ENCODE data around the gene IL1A. TPM values are rescaled to one million over a fixed set of nuclear protein-coding genes. Genes with fewer than 3 reads are reported as not detected.

IL1A gene
- polyA plus RNA-seq, 2 donors, result 17.4 to 30.0 TPM

DNA sequence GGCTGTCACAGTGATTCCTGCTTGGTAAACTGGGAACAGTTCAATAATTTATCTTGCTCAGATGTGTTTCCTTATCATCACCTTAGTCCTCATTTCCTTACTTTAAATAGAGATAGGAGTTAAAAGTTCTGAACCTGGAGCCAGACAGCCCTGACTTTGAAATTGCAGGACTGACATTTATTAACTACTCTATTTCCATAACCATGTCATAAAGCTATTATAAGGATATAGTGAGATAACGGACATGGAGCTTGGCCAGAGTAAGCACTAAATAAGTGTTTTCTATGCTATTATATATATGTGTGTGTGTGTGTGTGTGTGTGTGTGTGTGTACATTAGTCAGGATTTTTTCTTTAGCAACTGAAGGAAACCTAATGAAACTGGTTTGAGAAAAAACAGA is 50.4 kb downstream of the IL1A start:
- no peaks in the 10 kb centered on the region for H3K36me3 ChIP-seq (ENCODE audit: control insufficient read depth in 2 of 2, insufficient read depth in 2 of 2, low read length in 1 of 2)

DNA sequence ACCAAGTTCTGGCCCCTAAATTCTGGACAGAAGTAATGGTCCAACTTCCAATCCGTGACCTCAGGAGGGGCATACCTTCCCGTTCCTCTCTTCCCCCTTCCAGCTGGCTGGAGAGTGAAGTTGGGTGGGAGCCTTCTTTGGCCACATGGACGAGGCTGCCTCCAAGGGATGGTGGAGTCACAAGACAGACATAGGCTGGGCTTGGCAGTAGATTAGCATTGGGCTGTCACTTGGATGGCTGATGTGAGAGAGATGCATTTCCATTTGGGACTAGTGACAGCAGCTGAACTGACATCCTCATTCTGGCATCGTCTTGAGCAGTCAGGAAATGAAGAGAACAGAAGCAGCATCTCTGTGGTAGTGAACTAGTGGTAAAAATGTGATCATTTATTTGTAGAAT is 50.8 kb downstream of the IL1A start:
- Histone ChIP-seq H3K9me3 (ENCODE audit: control insufficient read depth in 2 of 2, insufficient read depth in 1 of 2, low read depth in 1 of 2, low read length in 1 of 2) (no peaks in the 10 kb centered on the region), H3K36me3 (ENCODE audit: control insufficient read depth in 2 of 2, insufficient read depth in 2 of 2, low read length in 1 of 2) (no peaks in the 10 kb centered on the region), H3K4me3 (ENCODE audit: low read depth in 1 of 2, low read length in 2 of 2) (no peak overlapping the region), H3K27me3 (ENCODE audit: control insufficient read depth in 1 of 2, insufficient read depth in 2 of 2, low read length in 2 of 2) (no peaks in the 10 kb centered on the region), H3K4me1 (ENCODE audit: control insufficient read depth in 2 of 2, insufficient read depth in 2 of 2, low read length in 1 of 2) (no peaks in the 10 kb centered on the region), H3K27ac (ENCODE audit: low read depth in 2 of 2, low read length in 1 of 2) (no peak overlapping the region)
- WGBS, 2 donors, result 63 to 65% methylated on average over 4 of the region's 4 CpGs

More for the DNA sequence above, 50.4 kb downstream of the IL1A start:
- H3K27ac ChIP-seq (ENCODE audit: low read depth in 2 of 2, low read length in 1 of 2), result no peak overlapping the region
- no peak overlapping the region for H3K4me3 ChIP-seq (ENCODE audit: low read depth in 1 of 2, low read length in 2 of 2)
- WGBS, 2 donors, result 57 to 67% methylated on average over 1 of the region's 1 CpG
- no peaks in the 10 kb centered on the region for H3K27me3 ChIP-seq (ENCODE audit: control insufficient read depth in 1 of 2, insufficient read depth in 2 of 2, low read length in 2 of 2)
- H3K4me1 ChIP-seq (ENCODE audit: control insufficient read depth in 2 of 2, insufficient read depth in 2 of 2, low read length in 1 of 2), result no peaks in the 10 kb centered on the region
- H3K9me3 ChIP-seq (ENCODE audit: control insufficient read depth in 2 of 2, insufficient read depth in 1 of 2, low read depth in 1 of 2, low read length in 1 of 2), result no peaks in the 10 kb centered on the region

DNA sequence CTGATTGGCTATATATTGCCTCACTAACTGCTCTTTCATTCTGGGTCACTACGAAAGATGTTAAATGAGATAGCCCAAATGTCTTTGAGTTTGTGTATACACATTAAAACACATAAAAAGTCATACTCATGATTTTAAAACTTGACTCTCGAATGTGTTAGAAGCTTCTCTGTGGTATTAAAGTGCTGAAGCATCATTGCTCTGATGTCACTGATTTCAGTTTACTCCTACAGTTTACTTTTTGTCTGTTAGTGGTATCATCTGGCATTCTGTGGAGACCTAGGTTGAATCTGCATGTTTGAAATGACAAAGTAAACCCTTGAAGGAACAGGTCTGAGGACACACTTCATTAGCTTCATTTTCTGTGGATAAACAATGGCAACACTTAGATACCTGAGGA is 52.8 kb downstream of the IL1A start:
- Histone ChIP-seq H3K27me3 (ENCODE audit: control insufficient read depth in 1 of 2, insufficient read depth in 2 of 2, low read length in 2 of 2) (no peaks in the 10 kb centered on the region), H3K4me1 (ENCODE audit: control insufficient read depth in 2 of 2, insufficient read depth in 2 of 2, low read length in 1 of 2) (no peaks in the 10 kb centered on the region), H3K36me3 (ENCODE audit: control insufficient read depth in 2 of 2, insufficient read depth in 2 of 2, low read length in 1 of 2) (no peaks in the 10 kb centered on the region), H3K27ac (ENCODE audit: low read depth in 2 of 2, low read length in 1 of 2) (no peak overlapping the region), H3K4me3 (ENCODE audit: low read depth in 1 of 2, low read length in 2 of 2) (no peak overlapping the region), H3K9me3 (ENCODE audit: control insufficient read depth in 2 of 2, insufficient read depth in 1 of 2, low read depth in 1 of 2, low read length in 1 of 2) (no peaks in the 10 kb centered on the region)
- 80 to 89% methylated on average over 2 of the region's 2 CpGs for WGBS, 2 donors

DNA sequence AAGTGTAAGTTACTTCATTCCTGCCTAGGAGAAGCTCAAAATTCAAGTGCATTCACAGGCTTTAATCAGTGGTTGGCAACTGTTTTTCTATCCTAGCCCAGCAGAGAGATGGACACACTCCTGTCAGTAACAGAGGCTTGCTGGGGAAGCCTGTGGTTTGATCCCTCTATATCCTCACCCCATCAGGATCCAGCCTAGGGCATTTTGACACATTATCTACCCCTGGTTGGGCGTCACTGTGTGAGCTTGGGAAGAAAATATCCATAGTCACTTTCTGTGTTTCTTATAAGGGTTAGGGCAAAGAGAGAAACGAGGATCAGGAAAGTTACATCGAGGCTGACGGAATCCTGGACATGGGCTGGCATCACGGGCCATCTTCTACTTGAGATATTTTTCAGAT is 53.5 kb downstream of the IL1A start:
- 85 to 88% methylated on average over 5 of the region's 5 CpGs for WGBS, 2 donors
- Histone ChIP-seq H3K9me3 (ENCODE audit: control insufficient read depth in 2 of 2, insufficient read depth in 1 of 2, low read depth in 1 of 2, low read length in 1 of 2) (no peaks in the 10 kb centered on the region), H3K36me3 (ENCODE audit: control insufficient read depth in 2 of 2, insufficient read depth in 2 of 2, low read length in 1 of 2) (no peaks in the 10 kb centered on the region), H3K4me1 (ENCODE audit: control insufficient read depth in 2 of 2, insufficient read depth in 2 of 2, low read length in 1 of 2) (no peaks in the 10 kb centered on the region), H3K27me3 (ENCODE audit: control insufficient read depth in 1 of 2, insufficient read depth in 2 of 2, low read length in 2 of 2) (no peaks in the 10 kb centered on the region), H3K27ac (ENCODE audit: low read depth in 2 of 2, low read length in 1 of 2) (no peak overlapping the region), H3K4me3 (ENCODE audit: low read depth in 1 of 2, low read length in 2 of 2) (no peak overlapping the region)

DNA sequence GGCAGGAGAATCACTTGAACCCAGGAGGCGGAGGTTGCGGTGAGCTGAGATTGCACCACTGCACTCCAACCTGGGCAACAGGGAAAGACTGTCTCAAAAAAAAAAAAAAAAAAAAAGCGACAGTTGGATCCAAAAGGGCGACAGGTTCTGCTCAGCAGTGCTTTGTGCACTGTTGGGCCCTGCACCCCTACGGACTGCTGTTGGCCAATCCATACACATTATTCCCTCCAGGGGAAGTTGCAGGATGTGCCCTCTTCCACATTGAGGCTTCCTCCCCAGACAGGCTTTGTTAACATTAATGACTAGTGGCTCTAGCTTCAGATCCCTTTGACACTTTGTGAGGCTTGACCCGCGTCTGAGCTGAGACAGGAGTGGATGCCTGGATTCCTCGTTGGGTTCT is 54.1 kb downstream of the IL1A start:
- H3K27ac ChIP-seq (ENCODE audit: low read depth in 2 of 2, low read length in 1 of 2), result no peak overlapping the region
- no peaks in the 10 kb centered on the region for H3K9me3 ChIP-seq (ENCODE audit: control insufficient read depth in 2 of 2, insufficient read depth in 1 of 2, low read depth in 1 of 2, low read length in 1 of 2)
- H3K4me3 ChIP-seq (ENCODE audit: low read depth in 1 of 2, low read length in 2 of 2), result no peak overlapping the region
- no peaks in the 10 kb centered on the region for H3K27me3 ChIP-seq (ENCODE audit: control insufficient read depth in 1 of 2, insufficient read depth in 2 of 2, low read length in 2 of 2)
- no peaks in the 10 kb centered on the region for H3K36me3 ChIP-seq (ENCODE audit: control insufficient read depth in 2 of 2, insufficient read depth in 2 of 2, low read length in 1 of 2)
- no peaks in the 10 kb centered on the region for H3K4me1 ChIP-seq (ENCODE audit: control insufficient read depth in 2 of 2, insufficient read depth in 2 of 2, low read length in 1 of 2)
- 86 to 88% methylated on average over 7 to 8 of the region's 8 CpGs for WGBS, 2 donors

DNA sequence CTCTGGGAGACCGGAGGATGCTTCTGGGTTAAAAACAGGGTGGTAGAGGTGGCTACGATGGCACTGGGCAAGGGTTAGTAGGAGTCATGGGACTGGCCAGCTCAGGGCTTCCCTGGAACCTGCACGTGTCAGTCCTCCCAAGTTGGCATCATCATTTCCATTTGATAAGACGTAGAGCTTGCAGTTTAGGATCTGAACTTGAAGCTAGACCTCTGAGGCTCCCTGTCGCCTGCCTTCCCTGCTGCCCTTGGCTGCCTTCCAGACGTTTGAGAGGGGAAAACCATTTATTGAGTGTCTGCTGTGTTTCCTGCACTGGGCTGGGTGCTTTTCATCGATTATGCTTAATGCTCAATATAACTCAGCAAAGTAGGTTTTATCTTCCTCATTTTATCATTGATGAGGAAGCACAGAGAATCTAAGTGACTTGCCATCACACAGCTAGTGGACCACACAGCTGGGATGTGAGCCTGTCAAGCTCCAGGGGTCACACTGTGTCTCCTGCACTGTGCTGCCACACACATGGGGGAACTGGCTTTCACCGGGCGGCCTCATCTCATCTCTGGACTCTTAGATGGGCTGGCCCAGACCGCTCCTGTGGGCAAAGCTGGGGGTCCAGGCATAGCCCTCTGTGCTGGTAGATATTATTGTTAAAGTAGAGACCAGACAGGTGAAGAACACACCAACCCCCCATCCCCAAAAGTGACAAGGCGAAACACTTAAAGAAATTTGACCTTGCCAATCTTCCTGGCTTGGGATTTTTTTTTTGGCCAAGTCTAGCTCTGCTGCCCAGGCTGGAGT is 55.7 kb downstream of the IL1A start:
- WGBS, 2 donors, result 56 to 65% methylated on average over 11 of the region's 11 CpGs
- H3K27me3 ChIP-seq (ENCODE audit: control insufficient read depth in 1 of 2, insufficient read depth in 2 of 2, low read length in 2 of 2), result no peaks in the 10 kb centered on the region
- H3K4me1 ChIP-seq (ENCODE audit: control insufficient read depth in 2 of 2, insufficient read depth in 2 of 2, low read length in 1 of 2), result no peaks in the 10 kb centered on the region
- H3K27ac ChIP-seq (ENCODE audit: low read depth in 2 of 2, low read length in 1 of 2), result no peak overlapping the region
- no peaks in the 10 kb centered on the region for H3K36me3 ChIP-seq (ENCODE audit: control insufficient read depth in 2 of 2, insufficient read depth in 2 of 2, low read length in 1 of 2)
- H3K4me3 ChIP-seq (ENCODE audit: low read depth in 1 of 2, low read length in 2 of 2), result no peak overlapping the region
- H3K9me3 ChIP-seq (ENCODE audit: control insufficient read depth in 2 of 2, insufficient read depth in 1 of 2, low read depth in 1 of 2, low read length in 1 of 2), result no peaks in the 10 kb centered on the region

DNA sequence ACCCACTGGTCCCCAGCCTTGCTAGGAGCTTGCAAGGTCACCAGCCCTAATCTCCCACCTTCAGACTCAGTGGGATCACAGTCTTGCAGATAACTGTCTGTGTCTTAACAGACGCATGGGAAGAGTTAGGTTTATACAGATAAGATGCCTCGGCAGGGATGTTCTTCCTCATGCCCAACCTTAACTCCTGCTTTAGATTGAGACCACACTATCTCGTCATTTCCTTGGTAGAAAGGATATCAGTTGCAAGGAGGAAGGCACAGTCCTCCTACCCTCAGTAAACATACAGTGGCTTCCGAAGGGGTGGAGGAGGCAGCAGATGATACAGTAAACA is 56.3 kb downstream of the IL1A start:
- Histone ChIP-seq H3K9me3 (ENCODE audit: control insufficient read depth in 2 of 2, insufficient read depth in 1 of 2, low read depth in 1 of 2, low read length in 1 of 2) (no peaks in the 10 kb centered on the region), H3K27me3 (ENCODE audit: control insufficient read depth in 1 of 2, insufficient read depth in 2 of 2, low read length in 2 of 2) (no peaks in the 10 kb centered on the region), H3K27ac (ENCODE audit: low read depth in 2 of 2, low read length in 1 of 2) (no peak overlapping the region), H3K4me1 (ENCODE audit: control insufficient read depth in 2 of 2, insufficient read depth in 2 of 2, low read length in 1 of 2) (no peaks in the 10 kb centered on the region), H3K4me3 (ENCODE audit: low read depth in 1 of 2, low read length in 2 of 2) (no peak overlapping the region), H3K36me3 (ENCODE audit: control insufficient read depth in 2 of 2, insufficient read depth in 2 of 2, low read length in 1 of 2) (no peaks in the 10 kb centered on the region)
- WGBS, 2 donors, result 75 to 78% methylated on average over 4 of the region's 4 CpGs

DNA sequence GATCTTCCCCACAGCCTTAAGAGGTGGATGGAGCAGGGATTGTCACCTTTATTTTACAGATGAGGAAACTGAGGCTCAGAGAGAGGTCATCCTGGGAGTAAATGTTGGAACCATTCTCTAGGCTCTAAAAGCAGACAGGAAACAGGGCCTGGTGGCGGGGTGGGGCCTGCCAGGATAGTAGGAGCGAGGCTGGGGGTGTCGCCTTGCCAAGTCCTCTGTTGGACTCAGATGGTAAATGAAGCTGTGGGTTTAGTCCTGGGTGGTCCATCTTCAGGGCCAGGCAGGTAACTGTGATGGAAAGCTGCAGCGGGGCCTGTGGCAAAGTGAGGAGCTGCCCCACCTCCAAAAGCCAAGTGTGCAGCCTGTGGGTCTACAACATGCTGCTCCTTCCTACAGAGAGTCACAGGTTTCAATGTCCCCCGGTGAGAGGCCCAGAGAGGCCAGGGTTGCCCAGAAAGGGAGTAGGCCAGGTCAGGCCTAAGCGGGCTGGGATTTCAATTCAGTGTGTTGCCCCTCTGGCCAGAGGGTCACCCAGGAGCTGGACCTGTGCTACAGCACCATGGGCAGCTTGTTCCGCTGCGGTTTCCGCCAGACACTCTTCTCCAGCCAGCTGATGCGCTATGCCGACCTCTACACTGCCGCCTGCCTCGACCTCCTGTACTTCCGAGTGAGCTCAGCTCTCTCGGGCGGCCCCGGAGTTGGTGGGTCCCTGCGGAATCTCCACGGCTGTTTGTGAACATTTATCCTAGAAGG is 56.8 kb downstream of the IL1A start:
- no peaks in the 10 kb centered on the region for H3K4me1 ChIP-seq (ENCODE audit: control insufficient read depth in 2 of 2, insufficient read depth in 2 of 2, low read length in 1 of 2)
- H3K9me3 ChIP-seq (ENCODE audit: control insufficient read depth in 2 of 2, insufficient read depth in 1 of 2, low read depth in 1 of 2, low read length in 1 of 2), result no peaks in the 10 kb centered on the region
- 89 to 91% methylated on average over 19 of the region's 19 CpGs for WGBS, 2 donors
- no peaks in the 10 kb centered on the region for H3K27me3 ChIP-seq (ENCODE audit: control insufficient read depth in 1 of 2, insufficient read depth in 2 of 2, low read length in 2 of 2)
- H3K4me3 ChIP-seq (ENCODE audit: low read depth in 1 of 2, low read length in 2 of 2), result no peak overlapping the region
- no peaks in the 10 kb centered on the region for H3K36me3 ChIP-seq (ENCODE audit: control insufficient read depth in 2 of 2, insufficient read depth in 2 of 2, low read length in 1 of 2)
- H3K27ac ChIP-seq (ENCODE audit: low read depth in 2 of 2, low read length in 1 of 2), result no peak overlapping the region

DNA sequence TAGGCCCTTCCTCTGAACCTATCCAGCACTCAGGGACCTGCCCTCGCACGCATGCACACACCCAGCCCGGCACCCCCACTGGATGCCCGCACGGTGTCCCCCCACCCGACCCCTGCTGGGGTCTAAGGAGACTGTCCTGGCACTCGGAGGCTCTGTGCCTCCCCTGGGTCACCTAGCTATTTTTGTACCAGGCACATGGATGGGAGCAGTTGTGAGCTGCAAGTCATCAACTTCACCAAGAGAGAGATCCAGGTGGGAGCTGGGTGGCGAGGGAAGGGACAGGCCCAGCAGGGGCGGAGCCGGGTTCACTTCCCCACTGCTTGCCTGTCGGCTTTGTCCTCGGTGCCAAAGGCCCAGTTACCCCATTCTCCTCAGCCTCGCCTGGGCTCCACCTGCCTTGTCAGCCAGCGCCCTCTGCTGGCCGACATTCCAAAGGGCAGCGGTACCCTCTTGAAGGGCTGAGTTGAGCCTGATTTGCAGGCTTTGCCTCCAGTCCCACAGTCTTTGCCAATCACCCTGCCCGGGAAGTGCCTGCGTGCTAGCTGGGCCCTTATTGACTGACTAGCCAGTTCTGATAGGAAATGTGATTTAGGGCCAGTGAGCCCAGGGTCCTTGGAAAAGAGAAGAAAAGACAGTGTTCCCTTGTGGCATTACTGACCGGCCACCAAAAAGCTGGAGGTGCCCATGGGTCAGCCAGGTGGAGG is 57.7 kb downstream of the IL1A start:
- Histone ChIP-seq H3K9me3 (ENCODE audit: control insufficient read depth in 2 of 2, insufficient read depth in 1 of 2, low read depth in 1 of 2, low read length in 1 of 2) (no peaks in the 10 kb centered on the region), H3K27ac (ENCODE audit: low read depth in 2 of 2, low read length in 1 of 2) (no peak overlapping the region), H3K4me1 (ENCODE audit: control insufficient read depth in 2 of 2, insufficient read depth in 2 of 2, low read length in 1 of 2) (no peaks in the 10 kb centered on the region), H3K27me3 (ENCODE audit: control insufficient read depth in 1 of 2, insufficient read depth in 2 of 2, low read length in 2 of 2) (no peaks in the 10 kb centered on the region), H3K4me3 (ENCODE audit: low read depth in 1 of 2, low read length in 2 of 2) (no peak overlapping the region), H3K36me3 (ENCODE audit: control insufficient read depth in 2 of 2, insufficient read depth in 2 of 2, low read length in 1 of 2) (no peaks in the 10 kb centered on the region)
- 27 to 30% methylated on average over 19 of the region's 19 CpGs for WGBS, 2 donors

All from esophagus (tissue), 2 donors.